Stimulated activated CD4-positive, alpha-beta T cell treated with anti-CD3 and anti-CD28 coated beads, Interleukin-1b, Interleukin-23, amount 100 ng/mL, for 1 hour (primary cell): ENCODE measurements around the gene SLC25A22.

Experiments
- DNase-seq, 2 donors: peaks; one replicate each; pipeline ENCODE4 v3.0.0-alpha.2; 2020; ENCODE audit warnings: low read depth in 2 of 2

The SLC25A22 gene

DNA sequence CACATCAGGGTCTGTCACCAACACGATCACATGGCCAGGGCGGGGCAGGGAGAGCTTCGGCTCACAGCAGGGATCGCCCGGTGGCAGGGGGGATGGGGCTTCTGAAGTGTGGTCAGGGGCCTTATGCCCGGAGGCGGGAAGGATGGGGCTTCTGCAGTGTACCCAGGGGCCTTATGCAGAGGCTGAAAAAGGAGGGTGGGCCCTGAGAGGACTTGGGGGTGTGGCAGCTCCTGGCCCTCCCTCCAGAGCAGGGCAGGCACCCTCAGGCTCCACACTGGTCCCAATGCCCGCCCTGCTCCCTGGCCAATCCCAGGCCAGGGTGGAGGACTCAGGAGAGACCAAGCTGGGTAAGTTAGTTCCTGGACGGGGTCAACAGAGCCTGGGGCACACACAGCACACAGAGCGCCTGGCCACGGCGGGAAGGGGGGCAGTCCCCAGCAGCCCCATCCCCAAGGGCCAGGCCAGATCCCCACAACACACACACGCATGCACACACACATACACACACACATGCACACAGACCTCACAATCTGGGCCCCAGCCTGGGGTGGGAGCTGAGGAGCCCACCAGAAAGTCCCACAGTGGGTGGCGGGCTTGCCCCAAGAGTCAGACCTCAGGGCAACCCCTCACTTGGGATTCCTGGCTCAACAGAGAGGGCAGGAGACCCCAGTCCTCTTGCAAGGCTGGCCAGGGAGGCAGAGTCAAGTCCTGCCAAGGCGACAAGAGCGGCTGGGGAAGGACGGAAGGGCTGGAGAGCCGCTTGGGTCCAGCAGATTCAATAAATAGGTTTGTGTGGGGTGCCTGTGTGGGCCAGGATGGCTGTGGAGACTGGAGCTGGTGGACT, 7.1 kb downstream of the SLC25A22 start:
- DNase-seq, result no peak

DNA sequence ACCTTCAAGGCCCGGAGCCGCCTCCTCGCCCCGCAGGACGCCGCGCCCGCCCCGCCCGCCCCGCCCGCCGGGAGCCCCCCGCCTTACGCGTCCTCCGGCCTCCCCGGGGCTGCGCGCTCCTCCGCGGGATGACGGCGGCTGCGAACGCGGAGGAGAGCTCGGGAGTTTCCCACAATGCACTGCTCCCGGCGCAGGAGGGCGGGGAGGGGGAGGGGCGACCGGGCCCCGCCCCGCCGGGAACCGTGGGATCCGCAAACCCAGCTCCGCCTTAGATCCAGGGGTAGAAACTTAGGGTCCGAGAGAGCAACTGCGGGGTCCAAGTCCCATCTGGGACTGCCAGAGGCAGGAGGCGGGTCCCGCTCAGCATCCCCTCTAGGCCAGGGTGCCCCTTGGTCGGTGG, 8.1 kb downstream of the SLC25A22 start, which contains the start of gene CEND1:
TSS of gene CEND1 (minus strand) at position 148 of the 400 bp plus-strand sequence. CDS start 1,514 bp downstream, outside the sequence.
- DNase-seq, result no peak

DNA sequence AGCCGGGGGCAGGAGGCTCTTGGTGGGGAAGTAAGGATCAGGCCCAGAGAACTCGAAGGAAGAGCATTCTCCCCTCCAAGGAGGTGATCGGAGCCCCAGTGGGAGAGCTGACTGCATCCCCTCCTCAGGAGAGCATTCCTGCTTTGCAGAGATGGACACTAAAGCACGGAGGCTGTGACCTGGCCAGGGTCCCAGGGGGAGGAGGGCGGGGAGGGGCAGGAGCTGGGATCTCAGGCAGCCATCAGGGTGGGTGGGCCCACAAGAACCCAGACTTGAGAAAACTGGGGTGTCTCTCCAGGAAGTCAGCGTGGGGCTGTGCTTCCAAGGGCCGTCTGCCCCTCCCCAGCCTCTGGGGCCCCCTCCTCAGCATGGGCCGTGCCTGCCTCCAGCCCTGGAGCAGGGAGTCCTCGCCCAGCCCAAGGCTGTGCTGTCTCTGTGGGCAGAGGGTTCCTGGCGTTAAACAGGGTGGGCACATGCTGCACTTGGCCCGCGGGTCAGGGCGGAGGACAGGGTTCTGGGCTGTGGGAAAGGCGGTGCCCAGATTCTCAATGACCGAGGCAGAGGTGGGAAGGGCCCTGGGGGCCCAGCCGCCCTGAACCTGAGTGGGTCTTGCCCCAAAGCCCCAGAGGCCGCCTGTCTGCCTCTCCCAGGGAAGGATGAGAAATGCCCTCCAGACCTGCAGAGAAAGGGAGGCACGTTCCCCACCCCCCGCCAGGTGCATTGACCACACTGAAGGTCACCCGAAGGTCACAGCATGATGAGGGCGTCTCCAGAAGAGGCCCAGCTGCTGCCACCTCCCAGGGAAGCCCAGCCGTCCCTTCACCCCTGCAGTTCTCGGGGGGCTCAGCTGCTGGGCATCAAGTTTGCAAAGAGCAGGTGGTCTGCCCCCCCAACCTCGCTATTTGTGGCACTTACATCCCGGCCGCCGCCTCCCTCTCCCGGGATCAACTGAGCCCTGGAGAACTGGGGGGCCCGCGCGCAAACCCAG, 8.8 kb downstream of the SLC25A22 start:
- DNase-seq, result no peak

DNA sequence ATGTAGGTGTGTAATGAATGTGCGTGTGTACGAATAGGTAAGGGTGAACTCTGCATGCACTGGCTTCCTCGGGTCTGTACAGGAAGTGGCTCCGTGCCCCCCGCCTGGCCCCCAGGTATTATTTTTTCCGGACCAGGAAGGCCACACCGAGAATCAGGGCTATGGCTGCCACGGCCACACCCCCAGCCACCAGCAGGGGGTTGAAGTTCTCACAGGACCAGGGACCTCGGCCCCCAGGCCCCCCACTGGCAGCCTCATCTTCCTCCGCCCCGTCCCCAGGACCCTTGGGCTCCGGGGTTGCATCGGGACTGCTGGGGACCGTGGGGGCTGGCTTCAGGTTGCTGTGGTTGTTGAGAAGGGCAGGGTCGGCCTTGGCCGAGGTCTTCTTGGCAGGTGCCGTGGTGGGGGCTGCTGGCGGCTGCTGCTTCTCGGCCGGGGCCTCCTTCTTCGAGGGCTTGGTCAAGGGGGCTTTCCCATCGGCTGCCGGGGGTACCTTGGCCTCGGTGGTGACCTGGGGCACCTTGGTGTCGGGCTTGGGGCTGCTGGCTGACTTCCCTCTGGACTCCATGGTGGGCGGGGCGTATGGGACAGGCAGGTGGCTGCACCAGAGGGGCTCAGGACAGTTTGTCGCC, 10.0 kb downstream of the SLC25A22 start:
- DNase-seq, result no peak

DNA sequence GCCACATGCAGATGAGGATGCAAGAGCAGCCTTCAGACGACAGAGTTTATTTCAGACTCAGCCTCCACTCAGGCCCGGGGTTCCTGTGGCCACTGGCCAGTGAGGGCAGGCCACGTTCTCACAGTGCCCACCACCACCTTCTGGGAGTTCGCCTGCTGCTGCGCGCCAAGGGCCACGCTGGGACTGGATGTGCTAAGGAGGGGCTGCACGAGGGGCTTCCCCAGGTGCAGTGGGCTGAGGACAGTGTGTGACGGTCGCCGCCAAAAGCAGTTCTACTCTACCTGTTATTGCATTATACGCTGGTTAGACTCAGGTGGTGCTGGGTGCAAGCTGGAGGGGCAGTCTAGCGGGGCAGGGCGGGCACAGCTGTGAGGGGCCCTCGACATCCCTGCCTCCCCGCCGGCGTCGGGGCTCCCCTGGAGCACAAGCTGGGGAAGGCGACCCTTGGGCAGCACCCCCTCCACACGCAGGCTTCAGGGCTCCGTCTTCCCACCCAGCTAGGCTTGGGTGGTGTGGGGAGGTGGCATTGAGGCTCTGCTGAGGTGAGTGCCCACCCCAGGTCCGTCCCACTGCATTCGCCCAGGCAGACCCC, 10.9 kb downstream of the SLC25A22 start:
- no peak for DNase-seq

DNA sequence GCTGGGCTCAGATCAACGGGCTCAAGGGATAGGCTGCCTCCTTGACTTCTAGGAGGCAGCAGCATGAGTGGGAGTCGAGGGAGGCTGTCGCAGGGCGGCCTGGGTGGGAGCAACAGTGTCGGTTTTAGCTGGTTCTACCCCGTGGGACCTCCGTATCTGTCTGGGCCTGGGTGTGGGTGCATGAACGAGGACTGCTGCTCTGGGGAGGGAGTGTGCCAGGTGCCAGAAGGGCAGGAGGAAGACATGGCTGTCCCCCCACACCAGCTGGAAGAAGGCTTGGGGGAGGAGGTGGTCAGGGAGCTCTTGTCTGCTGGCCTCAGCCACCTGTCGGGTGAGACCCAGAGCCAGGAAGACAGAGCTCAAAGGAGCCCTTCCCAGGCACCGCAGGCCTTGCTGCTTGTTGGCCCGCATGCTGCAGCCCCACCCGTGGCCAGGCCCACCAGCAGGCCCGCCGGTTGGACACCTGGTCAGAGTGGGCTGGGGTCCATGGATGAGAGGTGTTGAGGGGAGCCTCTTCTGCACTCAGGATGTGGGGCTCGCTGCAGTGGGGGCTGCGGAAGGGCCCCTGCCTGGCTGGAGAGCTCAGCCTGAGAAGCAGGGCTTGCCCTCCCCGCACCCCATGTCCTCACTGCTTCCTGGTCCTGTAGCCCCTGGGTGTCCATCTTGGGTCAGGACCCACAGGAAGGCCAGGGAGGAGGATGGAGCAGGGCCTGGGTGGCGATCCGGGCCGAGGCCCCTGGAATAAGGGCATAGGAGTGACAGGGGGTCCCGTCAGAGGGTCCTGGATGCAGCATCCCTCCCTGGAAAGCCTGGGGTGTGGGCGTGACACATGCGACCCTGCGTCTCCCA, 11.6 kb downstream of the SLC25A22 start:
- DNase-seq, result no peak

DNA sequence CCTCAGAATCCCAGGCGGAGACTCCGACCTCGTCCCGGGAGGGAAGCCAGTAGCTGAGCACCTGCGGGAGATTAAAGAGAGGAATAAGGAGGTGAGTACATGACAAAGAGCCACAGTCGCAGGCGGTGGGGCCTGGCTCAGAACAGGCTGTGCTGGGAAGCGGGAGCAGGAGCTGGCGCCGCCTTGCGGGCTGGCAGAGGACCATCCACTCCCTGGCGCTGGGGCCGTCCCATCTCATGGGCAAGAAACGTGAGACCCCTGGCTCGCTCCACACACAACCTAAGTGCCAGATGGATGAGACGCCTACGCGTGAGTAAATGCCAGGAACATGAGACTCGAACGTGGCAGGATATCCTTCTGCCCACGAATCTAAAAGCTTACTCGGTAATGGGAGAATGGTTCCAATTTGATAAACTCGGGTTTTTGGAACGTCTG, 14.5 kb downstream of the SLC25A22 start:
- DNase-seq, result no peak

DNA sequence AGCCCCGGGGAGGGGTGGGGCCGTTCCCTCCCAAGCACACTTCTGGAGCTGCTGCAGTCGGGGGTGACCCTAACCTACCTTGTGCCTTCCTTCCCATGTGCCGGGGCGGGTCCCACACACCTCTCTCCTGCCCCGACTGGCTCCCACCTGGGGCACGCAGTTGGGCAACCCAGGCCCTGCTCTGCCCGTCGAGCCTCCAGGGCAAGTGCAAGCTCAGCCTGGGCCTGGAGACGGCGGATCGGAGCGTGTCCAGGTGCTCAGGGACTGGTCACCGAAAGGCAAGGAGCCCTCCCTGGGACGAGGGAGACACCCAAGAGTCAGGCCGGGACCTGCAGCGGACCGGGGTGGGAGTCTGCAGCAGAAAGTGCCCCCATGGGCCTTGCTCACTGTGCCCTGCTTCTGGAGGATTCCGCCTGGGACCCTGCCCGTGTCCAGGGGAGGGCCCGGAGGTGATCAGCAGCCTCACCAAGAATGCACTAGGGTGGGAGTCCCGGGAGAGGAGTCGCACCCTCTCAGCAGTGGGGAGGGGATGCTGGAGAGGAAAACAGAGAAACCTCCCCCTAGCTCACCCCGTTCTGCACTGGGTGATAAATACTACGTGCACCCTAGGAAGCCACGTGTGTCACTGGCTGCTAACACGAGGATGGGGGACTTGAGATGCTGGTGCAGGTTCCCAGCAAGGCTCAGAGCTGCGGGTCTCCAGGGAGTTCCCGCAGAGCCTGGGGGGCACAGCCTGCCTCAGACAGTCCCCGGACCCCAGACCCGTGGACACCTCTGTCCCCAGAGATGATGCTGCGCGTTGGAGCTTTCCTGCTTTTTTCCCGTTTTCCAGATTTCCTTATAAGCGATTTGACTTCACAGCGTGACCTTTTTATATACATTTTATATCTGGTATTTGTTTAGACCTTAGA, 15.6 kb downstream of the SLC25A22 start:
- no peak for DNase-seq

DNA sequence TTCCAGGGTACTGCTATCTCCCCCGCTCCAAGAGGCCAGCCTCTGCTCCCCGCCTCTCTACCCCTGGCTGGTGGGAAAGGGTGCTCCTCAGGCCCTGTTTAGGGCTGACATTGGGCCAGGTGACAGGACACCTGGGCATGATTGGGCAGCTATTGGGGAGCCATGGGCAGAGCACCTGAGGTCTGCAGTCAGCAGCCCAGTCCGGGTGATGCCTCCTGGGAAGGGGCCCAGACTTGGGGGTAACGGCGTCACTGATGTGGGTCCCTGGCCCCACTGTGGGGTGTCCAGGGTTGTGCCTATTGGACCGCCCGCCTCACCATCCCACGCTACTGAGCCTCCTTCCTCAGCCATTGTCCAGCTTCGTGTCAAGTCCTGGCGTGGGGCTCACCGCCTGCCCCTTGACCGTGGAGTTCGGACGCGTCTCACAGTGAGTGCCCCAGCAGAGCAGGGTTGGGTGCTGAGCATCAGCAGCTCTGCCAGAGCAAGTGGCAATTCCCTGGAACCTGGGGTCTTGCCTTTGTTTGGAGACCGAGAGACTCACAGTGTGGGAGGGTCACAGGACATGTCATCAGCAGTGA, 18.0 kb downstream of the SLC25A22 start:
- no peak for DNase-seq

DNA sequence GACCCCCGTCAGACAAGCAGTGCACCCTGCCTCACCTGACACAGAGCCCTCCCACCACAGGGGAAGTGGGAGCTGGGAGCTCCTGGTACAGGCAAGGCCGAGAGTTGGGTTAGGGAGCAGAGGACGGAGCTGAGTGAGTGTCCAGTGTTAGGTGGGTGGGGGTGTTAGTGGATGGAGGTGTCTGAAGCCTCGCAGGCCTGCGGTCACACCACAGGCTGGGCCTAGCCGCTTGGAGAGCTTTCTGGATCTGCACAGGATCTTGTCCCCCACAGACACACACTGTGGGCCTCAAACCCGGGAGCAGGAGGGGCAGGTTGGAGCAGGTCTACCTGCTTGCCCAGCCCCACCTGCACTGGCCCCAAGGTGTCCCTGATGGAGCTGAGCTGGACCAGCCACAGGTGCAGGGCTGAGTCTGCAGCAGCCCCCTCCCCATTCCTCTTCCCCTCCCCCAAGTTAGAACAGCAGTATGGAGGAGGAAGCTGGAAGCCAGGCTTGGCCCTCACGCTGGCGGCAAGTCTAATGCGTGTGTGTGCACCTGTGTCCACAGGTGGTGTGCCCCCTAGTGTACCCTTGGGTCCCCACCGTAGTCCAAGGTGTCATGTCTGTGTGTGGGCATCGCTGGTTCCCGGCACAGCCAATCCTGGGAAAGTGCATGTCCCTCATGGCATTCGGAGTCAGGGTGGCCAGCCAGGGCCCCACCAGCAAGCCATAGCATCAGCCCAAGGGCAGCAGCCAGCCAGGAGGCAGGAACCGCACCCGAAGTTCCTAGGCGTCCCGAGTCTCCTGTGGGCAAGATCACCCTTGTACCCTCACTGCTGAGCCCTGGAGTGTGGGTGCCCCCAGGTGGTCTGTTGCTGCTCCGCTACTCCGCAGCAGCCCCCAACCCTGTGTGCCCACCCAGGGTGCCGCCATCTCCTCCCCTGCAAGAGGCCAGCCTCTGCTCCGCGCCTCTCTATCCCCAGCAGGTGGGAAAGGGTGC, 18.8 kb downstream of the SLC25A22 start:
- DNase-seq, result no peak

DNA sequence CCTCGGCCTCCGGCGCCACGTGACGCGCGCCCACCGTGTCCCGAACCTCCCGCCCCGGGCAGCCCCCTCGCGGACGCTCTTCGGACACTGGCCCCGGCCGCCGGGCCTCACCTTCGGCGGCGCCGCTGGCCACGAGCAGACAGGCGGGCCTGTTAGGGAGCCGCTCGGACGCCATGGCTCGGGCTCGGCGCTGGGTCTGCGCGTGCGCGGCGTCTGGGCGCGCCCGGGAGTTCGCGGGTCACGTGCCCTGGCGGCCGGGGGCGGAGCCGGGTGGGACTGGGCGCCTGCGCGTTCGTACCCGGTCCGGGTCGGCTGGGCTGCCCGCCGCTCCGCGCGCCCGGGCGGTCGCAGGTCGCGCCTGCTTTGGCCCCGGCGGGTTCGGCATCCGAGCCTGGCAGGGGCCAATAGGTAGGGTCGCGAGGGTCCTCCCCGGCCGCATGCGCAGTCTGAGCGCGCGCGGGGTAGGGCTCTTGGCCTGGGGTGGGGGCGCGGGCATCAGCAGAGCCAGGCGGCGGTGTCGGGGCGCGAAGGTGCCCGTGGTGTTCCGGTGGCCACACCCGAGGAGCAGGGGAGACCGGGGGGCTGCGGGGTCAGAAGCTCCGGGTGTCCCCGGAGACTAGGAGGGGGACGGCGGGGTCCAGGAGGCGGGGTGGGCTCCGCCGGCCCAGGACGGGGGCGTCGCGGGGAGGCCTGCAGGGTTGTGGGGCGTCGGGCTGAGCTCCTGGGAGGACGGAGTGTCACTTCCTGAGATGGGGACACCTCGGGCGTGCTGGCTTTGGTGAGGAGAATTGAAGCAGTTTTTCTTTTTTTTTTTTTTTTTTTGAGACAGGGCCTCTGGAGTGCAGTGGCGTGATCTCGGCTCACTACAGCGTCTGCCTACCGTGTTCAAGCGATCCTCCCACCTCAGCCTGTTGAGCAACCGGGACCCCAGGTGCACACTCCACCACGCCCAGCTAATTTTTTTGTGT, 20.5 kb downstream of the SLC25A22 start, which contains the start of gene GATD1:
TSS of gene GATD1 (minus strand) at position 200 of the 968 bp plus-strand sequence. CDS start at position 175, 25 bp downstream.
- peak; percentile 86 to 93 for DNase-seq

DNA sequence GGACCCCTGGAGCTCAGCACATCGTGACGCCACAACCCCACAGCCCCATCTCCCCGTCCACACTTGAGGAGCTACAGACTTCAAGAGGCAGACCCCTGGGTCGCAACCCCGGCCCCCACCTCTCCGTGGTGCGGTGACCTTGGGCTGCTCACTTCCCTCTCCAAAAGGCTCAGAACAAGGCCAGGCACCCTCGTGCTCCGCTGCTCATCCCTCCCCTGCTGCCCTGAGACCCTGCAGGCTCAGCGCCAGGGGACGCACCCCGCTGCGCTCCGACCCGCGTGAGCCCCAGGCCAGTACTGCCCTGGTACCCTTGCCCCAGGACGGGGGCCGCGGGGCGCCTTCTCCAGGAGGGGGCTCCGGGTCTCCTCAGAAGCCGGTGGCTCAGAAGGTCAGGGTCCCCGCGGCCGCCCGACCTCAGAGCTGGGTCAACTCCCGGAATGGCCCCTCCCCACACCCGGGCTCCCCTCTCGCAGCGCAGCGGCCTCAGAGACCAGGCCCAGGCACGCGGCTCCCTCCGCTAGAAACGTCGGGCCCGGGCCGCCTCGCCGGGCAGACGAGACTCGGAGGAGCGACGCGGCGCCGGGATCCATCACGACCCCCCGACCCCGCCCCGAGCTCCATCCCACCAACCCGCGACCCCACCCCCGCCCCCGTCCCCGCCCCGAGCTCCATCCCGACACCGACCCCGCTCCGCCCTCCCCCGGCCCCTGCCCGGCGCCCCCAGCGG, 21.4 kb downstream of the SLC25A22 start:
- DNase-seq, result no peak

DNA sequence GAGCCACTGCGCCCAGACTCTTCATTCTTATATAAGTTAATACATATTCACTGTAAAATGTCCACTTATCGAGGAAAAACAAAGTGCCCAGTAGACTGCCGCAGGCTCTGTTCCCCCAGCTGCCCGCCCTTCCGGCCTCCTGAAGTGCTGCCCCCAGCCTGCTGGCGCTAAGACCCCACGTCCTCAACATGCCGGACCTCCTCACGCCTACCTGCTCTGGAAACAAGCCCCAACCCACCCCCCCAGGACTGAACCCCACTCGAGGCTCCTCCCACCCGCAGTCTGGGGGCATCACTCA, 21.9 kb downstream of the SLC25A22 start:
- DNase-seq, result no peak

DNA sequence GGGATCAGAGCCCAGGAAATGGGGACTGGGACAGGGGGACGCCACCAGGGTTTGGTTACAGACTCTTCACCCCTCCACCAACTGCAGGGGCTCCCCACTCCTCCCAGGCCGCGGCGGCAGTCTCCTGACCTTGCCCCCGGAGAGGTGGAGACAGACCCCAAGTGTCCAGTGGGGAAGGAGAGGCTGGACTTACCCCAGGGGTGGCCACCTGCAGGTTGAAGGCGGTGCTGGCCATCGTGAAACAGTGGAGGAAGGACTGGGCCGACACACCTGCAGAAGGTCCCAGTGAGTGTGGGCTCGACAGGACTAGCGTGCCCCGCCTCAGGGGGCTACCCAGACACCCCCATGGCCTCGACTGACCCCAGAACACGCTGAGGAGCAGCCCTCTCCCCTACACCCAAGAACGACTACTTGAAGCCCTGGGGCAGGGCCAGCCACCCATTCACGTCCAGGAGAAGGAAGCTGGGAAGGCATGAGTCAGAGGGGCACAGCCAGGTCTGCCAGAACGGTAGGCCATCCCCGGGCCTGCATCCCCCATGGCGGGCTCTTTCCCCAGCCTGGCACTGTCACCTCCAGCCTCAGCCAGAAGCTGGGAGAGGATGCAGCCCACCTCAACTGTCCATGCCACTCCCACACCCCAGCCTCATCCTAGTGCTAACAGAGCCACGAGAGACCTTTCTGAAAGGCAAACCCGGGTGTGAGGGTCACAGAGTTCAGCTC, 23.0 kb downstream of the SLC25A22 start:
- no peak for DNase-seq

DNA sequence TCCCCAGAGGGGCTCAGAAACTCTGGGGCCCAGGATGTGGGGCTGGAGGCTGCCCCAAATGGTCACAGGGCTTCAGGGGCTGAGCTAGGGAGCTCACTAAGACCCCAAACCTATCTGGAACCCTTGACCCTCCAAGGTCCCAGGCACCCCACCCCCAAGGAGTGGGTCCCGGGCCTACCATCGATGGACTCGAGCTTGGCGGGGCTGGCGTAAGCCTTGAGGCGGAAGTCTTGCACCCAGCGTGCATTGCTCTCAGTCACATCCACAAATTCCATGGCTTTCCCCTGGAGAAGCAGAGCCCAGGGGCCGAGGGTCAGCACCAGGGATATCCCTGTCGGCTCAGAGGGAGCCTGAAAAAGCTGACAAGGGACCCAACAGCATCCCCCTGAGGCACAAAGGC, 24.3 kb downstream of the SLC25A22 start:
- no peak for DNase-seq
